Chondrocyte (in vitro differentiated cells): ENCODE measurements around the gene TBC1D16. TPM values are rescaled to one million over a fixed set of nuclear protein-coding genes. Genes with fewer than 3 reads are reported as not detected.

ENCODE experiments used
- DNase-seq: peaks from one replicate; pipeline ENCODE4 v3.0.0; 2021; ENCODE audit warnings: mixed read lengths, low spot score
- H3K27ac Mint-ChIP-seq: one replicate; pipeline ENCODE4 v1.8.0; 2021; ENCODE audit warnings: mild to moderate bottlenecking, moderate library complexity, mixed read lengths; ENCODE audit not compliant: unreplicated experiment
- H3K27me3 Mint-ChIP-seq: 2 replicates; pipeline ENCODE4 v1.8.0; 2021; ENCODE audit warnings: low read depth, mixed read lengths
- H3K36me3 Mint-ChIP-seq: 2 replicates; pipeline ENCODE4 v1.8.0; 2021; ENCODE audit warnings: low read depth, mixed read lengths
- H3K4me1 Mint-ChIP-seq: 2 replicates; pipeline ENCODE4 v1.8.0; 2021; ENCODE audit warnings: low read depth, mild to moderate bottlenecking, mixed read lengths
- H3K4me3 Mint-ChIP-seq: one replicate; pipeline ENCODE4 v1.8.0; 2021; ENCODE audit warnings: mild to moderate bottlenecking, moderate library complexity, mixed read lengths; ENCODE audit not compliant: unreplicated experiment
- H3K9me3 Mint-ChIP-seq: 2 replicates; pipeline ENCODE4 v1.8.0; 2021; ENCODE audit warnings: low read depth, mixed read lengths
- CTCF ChIP-seq: fragments of 200-600 bp; sonication (generic); IDR thresholded peaks from 2 replicates; pipeline ENCODE4 v1.5.0; 2021; ENCODE audit warnings: antibody characterized with exemption, mild to moderate bottlenecking, moderate library complexity
- total RNA-seq: library from RNA; stranded (reverse); gene quantifications from 3 replicates; pipeline ENCODE4 v1.2.1, GENCODE V29; 2021

The TBC1D16 gene
- total RNA-seq, 1 donor from 2014 or later, result 51.4 TPM

- TF ChIP-seq CTCF, result no peak
- Mint-ChIP-seq H3K27me3 (peaks cover 29% of the 10 kb centered on the region), H3K9me3 (no peaks in the 10 kb centered on the region), H3K4me1 (peaks cover 9% of the 10 kb centered on the region), H3K36me3 (no peaks in the 10 kb centered on the region), H3K4me3 (no peak overlapping the region), H3K27ac (no peak overlapping the region)
- peak; percentile 63 for DNase-seq
These were observed 121.5 kb downstream of the TBC1D16 start for GRCh38 chr17:79913896-79914812.

DNA sequence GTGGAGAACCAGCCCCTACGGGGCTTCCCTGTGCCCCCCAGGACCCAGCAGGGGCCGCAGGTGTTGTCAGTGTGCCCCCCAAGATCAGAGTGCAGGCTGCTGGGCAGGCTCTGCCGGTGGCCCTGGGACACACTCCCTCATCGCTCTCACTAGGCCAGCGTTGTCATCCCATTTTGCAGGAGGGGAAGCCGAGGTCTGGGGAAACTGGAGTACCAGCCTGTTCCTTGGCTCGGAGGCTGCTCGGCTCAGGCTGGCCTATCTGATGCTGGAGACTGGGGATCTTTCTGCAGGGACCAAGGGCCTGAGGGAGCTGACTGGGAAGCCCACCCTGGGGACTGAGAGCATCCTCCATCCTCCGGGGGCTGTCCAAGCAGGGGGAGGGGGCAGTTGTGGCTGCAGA, 122.2 kb downstream of the TBC1D16 start:
- Mint-ChIP-seq H3K27me3 (peaks cover 29% of the 10 kb centered on the region), H3K4me3 (no peak overlapping the region), H3K27ac (no peak overlapping the region)

DNA sequence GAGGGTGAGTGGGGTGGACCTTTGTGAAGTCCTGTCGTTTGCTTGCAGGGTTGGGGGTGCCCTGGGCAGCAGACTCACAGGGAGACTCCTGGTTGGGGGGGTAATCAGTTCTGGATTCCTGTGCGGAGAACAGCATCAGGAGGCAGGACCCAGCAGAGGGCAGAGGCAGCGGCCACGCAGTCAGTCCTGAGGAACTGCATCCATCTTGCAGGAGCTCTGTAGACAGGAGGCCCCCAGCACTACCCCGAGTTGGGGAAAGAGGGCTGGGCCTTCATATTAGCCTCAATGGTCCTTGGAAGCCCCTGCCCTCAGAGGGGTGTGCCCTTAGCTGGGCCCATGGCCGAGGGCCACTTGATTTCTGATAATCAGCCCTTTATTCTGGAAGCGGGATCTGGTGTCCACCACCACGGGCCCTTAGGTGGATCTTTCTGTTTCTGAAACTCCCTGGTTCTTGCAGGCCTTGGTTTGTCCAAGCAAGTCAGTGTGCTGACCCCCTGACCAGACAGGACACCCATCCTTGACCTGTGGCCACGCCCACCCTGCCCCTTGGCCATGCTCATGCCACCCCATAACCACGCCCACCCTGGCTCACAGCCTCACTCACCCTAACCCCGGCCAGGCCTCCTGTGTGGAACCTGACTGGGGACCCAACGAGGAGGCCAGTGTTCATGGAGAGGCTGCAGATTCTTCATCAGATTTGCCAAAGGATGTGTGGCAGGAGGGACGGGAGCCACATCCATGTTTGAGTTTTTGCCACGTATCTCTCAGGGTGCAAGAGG, 122.9 kb downstream of the TBC1D16 start:
- H3K36me3 Mint-ChIP-seq, result no peaks in the 10 kb centered on the region
- peaks cover 25% of the 10 kb centered on the region for H3K27me3 Mint-ChIP-seq
- H3K9me3 Mint-ChIP-seq, result no peaks in the 10 kb centered on the region
- no peak overlapping the region for H3K4me3 Mint-ChIP-seq
- H3K27ac Mint-ChIP-seq, result no peak overlapping the region
- no peak for TF ChIP-seq CTCF
- DNase-seq, result peak; percentile 82
- peaks cover 11% of the 10 kb centered on the region for H3K4me1 Mint-ChIP-seq

More for the DNA sequence above, 122.2 kb downstream of the TBC1D16 start:
- Mint-ChIP-seq H3K36me3 (no peaks in the 10 kb centered on the region), H3K4me1 (peaks cover 6% of the 10 kb centered on the region), H3K9me3 (no peaks in the 10 kb centered on the region)
- DNase-seq, result peak; percentile 68
- no peak for TF ChIP-seq CTCF

DNA sequence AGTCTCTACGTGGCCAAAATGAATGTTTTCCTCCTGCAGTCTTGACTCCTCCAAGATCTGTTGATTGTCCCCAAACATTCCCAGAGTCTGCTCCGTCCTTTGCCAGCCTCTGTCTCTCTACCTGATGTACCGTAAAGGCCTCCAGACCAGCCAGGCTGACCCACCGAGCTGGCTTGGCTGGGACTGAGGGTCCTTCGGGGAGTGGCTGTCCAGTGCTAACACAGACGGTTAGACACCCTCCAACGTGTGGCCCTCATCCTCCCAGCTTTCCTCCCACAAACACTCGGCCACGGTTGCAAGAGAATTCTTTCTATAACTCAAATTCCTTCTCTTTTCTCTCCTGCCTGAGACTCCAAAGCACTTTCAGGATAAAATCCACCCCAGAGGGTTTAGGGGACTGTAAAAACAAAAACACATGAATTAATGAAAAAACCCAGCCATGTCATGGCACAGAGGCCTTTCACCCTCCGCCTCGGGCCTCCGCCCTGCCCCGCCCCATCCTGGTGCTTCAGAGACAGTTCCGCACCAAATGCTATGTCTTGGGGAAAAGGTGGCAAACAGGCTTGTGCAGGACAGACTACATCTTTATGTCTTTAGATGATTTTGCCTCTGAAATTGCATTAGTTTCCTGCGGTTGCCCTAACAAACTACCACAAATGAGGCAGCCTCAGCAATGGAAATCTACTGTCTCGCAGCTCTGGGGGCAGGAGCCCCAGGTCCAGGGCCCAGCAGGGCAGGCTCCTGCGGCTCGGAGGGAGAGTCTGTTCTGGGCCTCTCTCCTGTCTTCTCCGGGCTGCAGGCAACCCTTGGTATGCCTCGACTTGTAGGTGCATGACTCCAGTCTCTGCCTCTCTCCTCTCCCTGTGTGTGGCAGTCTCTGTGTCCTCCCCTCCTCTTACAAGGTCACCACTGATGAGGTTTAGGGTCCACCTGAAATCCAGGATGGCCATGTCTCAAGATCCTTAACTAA, 124.0 kb downstream of the TBC1D16 start:
- Mint-ChIP-seq H3K27ac (no peak overlapping the region), H3K4me3 (no peak overlapping the region), H3K27me3 (peaks cover 18% of the 10 kb centered on the region), H3K9me3 (no peaks in the 10 kb centered on the region), H3K36me3 (no peaks in the 10 kb centered on the region), H3K4me1 (peaks cover 12% of the 10 kb centered on the region)
- TF ChIP-seq CTCF, result no peak
- DNase-seq, result peak; percentile 74
